Transverse colon (tissue), 4 donors: Measurements from ENCODE around the gene NEK1. TPM values are rescaled to one million over a fixed set of nuclear protein-coding genes. Genes with fewer than 3 reads are reported as not detected.
"Not testable (repeated sequence)": the region's sequence is repeated elsewhere in the genome, so short reads cannot be mapped to it uniquely, and the experiment has no call there.

ENCODE experiments used
- DNase-seq: peaks from one replicate; pipeline ENCODE4 v3.0.0-alpha.2; 2019
- H3K27ac ChIP-seq, 4 donors: fragments of 200-600 bp; sonication (generic); 2 replicates each; pipeline ENCODE4 v1.5.1; 2016 to 2018; ENCODE audit warnings: inconsistent platforms in 4 of 4
- H3K27me3 ChIP-seq: fragments of 200-600 bp; sonication (generic); 2 replicates; pipeline ENCODE4 v1.5.1; 2017; ENCODE audit warnings: inconsistent platforms
- H3K36me3 ChIP-seq, 4 donors: fragments of 200-600 bp; sonication (generic); 2 replicates each; pipeline ENCODE4 v1.5.1; 2017 to 2019; ENCODE audit warnings: inconsistent platforms in 4 of 4
- H3K4me1 ChIP-seq, 4 donors: fragments of 200-600 bp; sonication (generic); 2 replicates each; pipeline ENCODE4 v1.5.1; 2017 to 2020; ENCODE audit warnings: inconsistent platforms in 4 of 4
- H3K4me3 ChIP-seq, 4 donors: fragments of 200-600 bp; sonication (generic); 1 replicate in 1 of 4; 2 replicates in 3 of 4; pipeline versions ENCODE4 v1.5.1 to v1.6.1; 2017 to 2019; ENCODE audit warnings: inconsistent platforms in 4 of 4
- H3K9me3 ChIP-seq, 2 donors: fragments of 200-600 bp; sonication (generic); 2 replicates each; pipeline ENCODE4 v1.5.1; 2017 to 2019; ENCODE audit warnings: inconsistent platforms in 2 of 2
- EP300 ChIP-seq: sonication (generic); formaldehyde crosslinking; IDR thresholded peaks from one replicate; pipeline ENCODE4 v1.6.1; 2017; ENCODE audit warnings: antibody characterized with exemption, low read depth
- POLR2A ChIP-seq: fragments of 450-650 bp; IDR thresholded peaks from one replicate; pipeline ENCODE4 v1.6.1; 2016; ENCODE audit warnings: antibody characterized with exemption, mild to moderate bottlenecking, moderate library complexity
- POLR2AphosphoS5 ChIP-seq, 3 donors: sonication (generic); formaldehyde crosslinking; IDR thresholded peaks; one replicate each; pipeline ENCODE4 v1.6.1; 2016; ENCODE audit warnings: antibody characterized with exemption in 3 of 3
- WGBS, 2 donors: methylation state at CpG; one replicate each; pipeline ENCODE4 v1.1.5; 2018; ENCODE audit warnings: low coverage in 1 of 2; 5-methylcytosine and 5-hydroxymethylcytosine counted together
- in situ Hi-C, 4 donors: fragments of 200-750 bp; cut with MboI; loops; one replicate each; pipeline versions ENCODE4 v1.15.0 to v1.15.1; 2017; ENCODE audit warnings: low sequenced_read_pairs in 3 of 4, low pct_ligation_motif_present in 1 of 4, low pct_unique_long_range_greater_than_20kb in 1 of 4
- intact Hi-C: fragments of 100-400 bp; cut with DNase I; formaldehyde crosslinking; loops from one replicate; pipeline ENCODE4 v1.15.1; 2023; ENCODE audit warnings: low total_unique reads
- total RNA-seq, 4 donors: library from RNA; depleted of rRNA; stranded (reverse); fragments of >200 nt; gene quantifications; one replicate each; pipeline ENCODE4 v1.1.0, GENCODE V29; 2016
- TF ChIP-seq, protein P1 (sequence below), 5 experiments: fragments of 200-600 bp in 3 of 5; fragments of 450-650 bp in 2 of 5; sonication (generic) in 3 of 5; IDR thresholded peaks; 1 replicate in 2 of 5; 2 replicates in 3 of 5; pipeline ENCODE4 v1.5.1; 2016 to 2017; ENCODE audit warnings: antibody characterized with exemption in 5 of 5, inconsistent platforms in 3 of 5, mild to moderate bottlenecking in 2 of 5, moderate library complexity in 1 of 5

The NEK1 gene
- total RNA-seq, 4 donors from 2014 or later: 7.6 to 14.9 (median 10.2) TPM

DNA sequence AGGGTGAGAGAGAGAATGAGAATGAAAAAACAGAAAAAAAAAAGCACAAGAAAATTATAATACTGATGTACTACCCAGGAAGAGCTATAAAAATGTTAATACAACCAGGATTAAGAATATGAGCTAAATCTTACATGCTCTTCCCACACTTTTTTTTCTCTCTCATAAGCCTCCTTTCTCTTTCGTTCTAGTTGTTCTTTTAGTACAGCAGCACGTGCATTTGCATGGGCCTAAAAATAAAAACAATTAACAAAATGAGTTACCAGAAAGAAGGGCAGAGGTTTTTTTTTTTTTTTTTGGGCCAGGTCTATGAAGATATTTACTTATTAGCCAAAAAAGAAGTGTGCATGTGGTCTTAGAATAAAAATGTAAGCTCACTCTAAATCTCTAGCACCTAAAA, 105.5 kb downstream of the NEK1 start:
- Histone ChIP-seq H3K27ac (no peak overlapping the region), H3K4me1 (no peaks in the 10 kb centered on the region), H3K27me3 (no peaks in the 10 kb centered on the region), H3K4me3 (no peak overlapping the region), H3K36me3 (peaks cover 0 to 33% (median 7%) of the 10 kb centered on the region in 4 donors), H3K9me3 (peaks cover 7 to 19% of the 10 kb centered on the region in 2 donors)
- in situ Hi-C loops: no loop called here
- WGBS, 2 donors: 80 to 86% methylated on average over 2 of the region's 2 CpGs
- no peak for DNase-seq
- intact Hi-C loops: no loop called here
- TF ChIP-seq, protein P1, sequence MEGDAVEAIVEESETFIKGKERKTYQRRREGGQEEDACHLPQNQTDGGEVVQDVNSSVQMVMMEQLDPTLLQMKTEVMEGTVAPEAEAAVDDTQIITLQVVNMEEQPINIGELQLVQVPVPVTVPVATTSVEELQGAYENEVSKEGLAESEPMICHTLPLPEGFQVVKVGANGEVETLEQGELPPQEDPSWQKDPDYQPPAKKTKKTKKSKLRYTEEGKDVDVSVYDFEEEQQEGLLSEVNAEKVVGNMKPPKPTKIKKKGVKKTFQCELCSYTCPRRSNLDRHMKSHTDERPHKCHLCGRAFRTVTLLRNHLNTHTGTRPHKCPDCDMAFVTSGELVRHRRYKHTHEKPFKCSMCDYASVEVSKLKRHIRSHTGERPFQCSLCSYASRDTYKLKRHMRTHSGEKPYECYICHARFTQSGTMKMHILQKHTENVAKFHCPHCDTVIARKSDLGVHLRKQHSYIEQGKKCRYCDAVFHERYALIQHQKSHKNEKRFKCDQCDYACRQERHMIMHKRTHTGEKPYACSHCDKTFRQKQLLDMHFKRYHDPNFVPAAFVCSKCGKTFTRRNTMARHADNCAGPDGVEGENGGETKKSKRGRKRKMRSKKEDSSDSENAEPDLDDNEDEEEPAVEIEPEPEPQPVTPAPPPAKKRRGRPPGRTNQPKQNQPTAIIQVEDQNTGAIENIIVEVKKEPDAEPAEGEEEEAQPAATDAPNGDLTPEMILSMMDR (IDR thresholded peaks at IDR 0.05): no peak
- TF ChIP-seq POLR2AphosphoS5 (IDR thresholded peaks at IDR 0.05): no peak
- no peak for TF ChIP-seq EP300

DNA sequence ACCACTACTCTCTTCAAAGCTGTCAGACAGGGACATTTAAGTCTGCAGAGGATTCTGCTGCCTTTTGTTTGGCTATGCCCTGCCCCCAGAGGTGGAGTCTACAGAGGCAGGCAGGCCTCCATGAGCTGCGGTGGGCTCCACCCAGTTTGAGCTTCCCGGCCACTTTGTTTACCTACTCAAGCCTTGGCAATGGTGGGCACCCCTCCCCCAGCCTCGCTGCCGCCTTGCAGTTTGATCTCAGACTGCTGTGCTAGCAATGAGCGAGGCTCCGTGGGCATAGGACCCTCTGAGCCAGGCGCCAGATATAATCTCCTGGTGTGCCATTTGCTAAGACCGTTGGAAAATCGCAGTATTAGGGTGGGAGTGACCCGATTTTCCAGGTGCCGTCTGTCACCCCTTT, 112.5 kb downstream of the NEK1 start:
- not testable (repeated sequence) for H3K27ac ChIP-seq, H3K27me3 ChIP-seq, DNase-seq, H3K4me3 ChIP-seq, H3K4me1 ChIP-seq
- peaks cover 0 to 10% (median 3%) of the 10 kb centered on the region in 4 donors for H3K36me3 ChIP-seq
- peaks cover 8 to 20% of the 10 kb centered on the region in 2 donors for H3K9me3 ChIP-seq
- intact Hi-C loops: loop anchor here (10.0 kb wide), 1 partner anchor 225 kb away; the partner anchor contains the start of gene SH3RF1
- in situ Hi-C loops: loop anchor here in 3 of 4 donors (25.0 kb wide), 5 partner anchors 188 to 988 kb away; partner anchors contain the start of gene CBR4 (in 3 of the 3)
- WGBS, 2 donors: 93% methylated on average over 8 of the region's 11 CpGs; no CpG with 5 or more reads in 1 of the 2 donors

- H3K4me1 ChIP-seq, H3K36me3 ChIP-seq, H3K9me3 ChIP-seq, H3K27me3 ChIP-seq, H3K4me3 ChIP-seq, H3K27ac ChIP-seq, DNase-seq: not testable (repeated sequence)
- 97 to 100% methylated on average over 3 of the region's 3 CpGs for WGBS, 2 donors
- intact Hi-C loops (loop anchor here (10.0 kb wide), 1 partner anchor 219 kb away; the partner anchor contains the start of gene SH3RF1), in situ Hi-C loops (loop anchor here in 3 of 4 donors (25.0 kb wide), 5 partner anchors 182 to 982 kb away; partner anchors contain the start of gene CBR4 (in 3 of the 3))
Observed at GRCh38 chr4:169494234-169494633, 118.1 kb downstream of the NEK1 start.

- no peaks in the 10 kb centered on the region for H3K27me3 ChIP-seq
- H3K4me1 ChIP-seq: no peaks in the 10 kb centered on the region
- no peaks in the 10 kb centered on the region for H3K36me3 ChIP-seq
- no peak overlapping the region for H3K4me3 ChIP-seq
- WGBS, 2 donors: 63 to 78% methylated on average over 2 of the region's 2 CpGs
- H3K27ac ChIP-seq: no peak overlapping the region
- in situ Hi-C loops (loop anchor here in 3 of 4 donors (25.0 kb wide), 5 partner anchors 181 to 981 kb away; partner anchors contain the start of gene CBR4 (in 3 of the 3)), intact Hi-C loops (loop anchor here (10.0 kb wide), 1 partner anchor 218 kb away; the partner anchor contains the start of gene SH3RF1)
- no peak for DNase-seq
- H3K9me3 ChIP-seq: no peaks in the 10 kb centered on the region
- TF ChIP-seq POLR2A: no peak
- TF ChIP-seq POLR2AphosphoS5 (IDR thresholded peaks at IDR 0.05): no peak
- TF ChIP-seq, protein P1 (IDR thresholded peaks at IDR 0.05): no peak
- TF ChIP-seq EP300: no peak
Observed at GRCh38 chr4:169493164-169493524, 119.2 kb downstream of the NEK1 start.

DNA sequence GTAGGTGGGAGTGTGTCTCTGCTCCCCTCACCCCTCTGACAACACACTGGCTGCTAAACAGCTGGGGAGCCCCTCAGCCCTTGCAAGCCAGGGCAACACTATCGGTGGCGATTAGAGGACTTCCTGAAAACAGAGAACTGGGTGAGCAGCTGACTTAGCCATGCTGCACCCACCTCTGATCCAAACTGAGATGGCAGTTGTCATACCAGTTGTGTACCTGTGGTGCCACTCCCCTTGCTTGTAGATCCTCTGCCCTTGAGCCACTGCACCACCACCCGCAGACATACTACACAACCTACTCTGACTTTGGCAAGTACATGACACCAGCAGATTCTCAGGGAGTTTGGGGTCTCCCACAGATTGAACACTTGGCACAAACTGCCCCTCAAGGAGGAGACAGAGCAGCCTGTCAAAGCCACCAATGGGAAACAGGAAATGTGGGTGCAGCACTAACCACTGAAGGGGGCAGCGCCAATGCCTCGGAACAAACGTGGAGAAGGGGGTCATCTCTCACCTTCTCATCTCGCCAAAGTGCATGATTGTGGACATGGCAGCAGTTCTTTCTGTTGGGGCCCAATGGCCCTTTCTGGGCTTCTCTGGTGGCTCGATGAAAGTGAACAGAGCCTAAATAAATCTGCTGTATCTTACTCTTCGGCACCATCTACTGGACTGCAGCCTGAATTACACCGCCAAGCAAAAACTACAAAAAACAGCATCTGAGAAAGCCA, 119.8 kb downstream of the NEK1 start:
- Histone ChIP-seq H3K27ac (no peak overlapping the region), H3K36me3 (no peaks in the 10 kb centered on the region), H3K27me3 (no peaks in the 10 kb centered on the region), H3K9me3 (no peaks in the 10 kb centered on the region), H3K4me3 (no peak overlapping the region), H3K4me1 (no peaks in the 10 kb centered on the region)
- WGBS, 2 donors: 71 to 100% methylated on average over 1 to 10 of the region's 10 CpGs
- peak; percentile 16 for DNase-seq
- intact Hi-C loops (loop anchor here (10.0 kb wide), 1 partner anchor 218 kb away; the partner anchor contains the start of gene SH3RF1), in situ Hi-C loops (loop anchor here in 3 of 4 donors (25.0 kb wide), 5 partner anchors 180 to 980 kb away; partner anchors contain the start of gene CBR4 (in 3 of the 3))
- TF ChIP-seq, protein P1 (IDR thresholded peaks at IDR 0.05): peak; percentile 54 to 75 (median 69)
- no peak for TF ChIP-seq POLR2AphosphoS5 (IDR thresholded peaks at IDR 0.05)
- TF ChIP-seq POLR2A: no peak
- TF ChIP-seq EP300: no peak
